NCI-H2196 (cell line): ENCODE results near the gene TMEM60.
A peak's percentile ranks its signal among the peaks of the same experiment; 100 is the strongest.

ENCODE experiments used
- DNase-seq: peaks from one replicate; lab custom pipeline; 2025; ENCODE audit not compliant: unreplicated experiment; lab: John Stamatoyannopoulos, UW

Gene TMEM60

DNA sequence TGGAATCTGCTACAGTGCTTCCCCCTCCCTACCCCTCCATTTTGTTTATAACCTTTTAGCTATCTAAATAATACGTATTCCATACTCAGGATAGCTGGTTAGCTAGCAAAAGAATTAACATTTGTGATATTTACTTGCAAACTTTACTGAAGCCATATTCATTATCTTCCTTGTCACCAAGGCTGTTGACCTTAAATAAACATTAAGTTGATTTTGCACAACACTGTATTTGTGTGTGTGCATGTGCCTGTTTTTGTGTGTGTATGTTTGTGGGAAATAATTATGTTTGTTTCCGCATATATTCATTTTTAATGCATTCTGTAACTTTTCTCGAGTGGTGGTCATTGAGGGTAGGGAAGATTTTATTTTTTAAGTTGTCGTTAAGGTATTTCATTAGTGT, 15.9 kb downstream of the TMEM60 start:
- DNase-seq, result no peak

DNA sequence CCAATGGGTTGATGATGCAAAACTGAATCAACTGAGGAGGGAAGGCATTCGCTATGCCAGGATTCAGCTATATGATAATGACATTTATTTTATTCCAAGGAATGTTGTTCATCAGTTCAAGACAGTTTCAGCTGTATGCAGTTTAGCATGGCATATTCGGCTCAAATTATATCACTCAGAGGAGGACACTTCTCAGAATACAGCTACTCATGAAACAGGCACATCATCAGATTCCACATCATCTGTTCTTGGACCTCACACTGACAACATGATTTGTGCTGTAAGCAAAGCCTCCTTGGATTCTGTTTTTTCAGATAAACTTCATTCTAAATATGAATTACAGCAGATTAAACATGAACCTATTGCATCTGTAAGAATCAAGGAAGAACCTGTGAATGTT, 19.7 kb downstream of the TMEM60 start:
- no peak for DNase-seq

DNA sequence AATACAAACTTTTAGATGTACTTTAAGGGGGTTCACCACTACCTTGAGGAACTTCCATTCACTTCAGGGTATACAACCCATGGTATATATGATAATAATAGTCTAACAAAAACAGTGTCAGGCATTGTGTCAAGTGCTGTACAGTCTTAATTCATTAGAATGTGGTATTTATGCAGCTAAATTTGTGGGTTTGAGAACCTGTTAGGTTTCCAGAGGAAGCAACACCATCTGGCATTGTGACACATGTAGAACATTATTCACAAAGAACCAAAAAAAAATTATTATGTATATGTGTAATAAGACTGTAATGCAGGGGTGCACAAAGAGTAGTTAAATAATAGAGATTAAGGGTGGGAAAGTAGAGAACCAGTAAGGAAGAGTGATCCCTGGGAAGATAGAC, 26.3 kb downstream of the TMEM60 start:
- DNase-seq, result no peak

DNA sequence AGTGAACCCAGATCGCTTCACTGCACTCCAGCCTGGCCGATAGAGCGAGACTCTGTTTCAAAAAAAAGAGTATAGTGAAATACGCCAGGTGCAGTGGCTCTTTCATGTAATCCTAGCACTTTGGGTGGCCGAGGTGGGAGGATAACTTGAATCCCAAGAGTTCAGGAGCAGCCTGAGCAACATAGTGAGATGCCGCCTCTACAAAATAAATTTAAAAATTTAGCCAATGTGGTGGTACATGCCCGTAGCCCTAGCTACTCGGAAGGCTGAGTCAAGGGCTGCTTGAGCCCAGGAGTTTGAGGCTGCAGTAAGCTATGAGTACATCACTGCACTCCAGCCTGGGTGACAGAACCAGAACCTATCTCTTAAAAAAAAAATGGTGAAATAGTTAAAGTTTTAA, 27.9 kb downstream of the TMEM60 start:
- no peak for DNase-seq

DNA sequence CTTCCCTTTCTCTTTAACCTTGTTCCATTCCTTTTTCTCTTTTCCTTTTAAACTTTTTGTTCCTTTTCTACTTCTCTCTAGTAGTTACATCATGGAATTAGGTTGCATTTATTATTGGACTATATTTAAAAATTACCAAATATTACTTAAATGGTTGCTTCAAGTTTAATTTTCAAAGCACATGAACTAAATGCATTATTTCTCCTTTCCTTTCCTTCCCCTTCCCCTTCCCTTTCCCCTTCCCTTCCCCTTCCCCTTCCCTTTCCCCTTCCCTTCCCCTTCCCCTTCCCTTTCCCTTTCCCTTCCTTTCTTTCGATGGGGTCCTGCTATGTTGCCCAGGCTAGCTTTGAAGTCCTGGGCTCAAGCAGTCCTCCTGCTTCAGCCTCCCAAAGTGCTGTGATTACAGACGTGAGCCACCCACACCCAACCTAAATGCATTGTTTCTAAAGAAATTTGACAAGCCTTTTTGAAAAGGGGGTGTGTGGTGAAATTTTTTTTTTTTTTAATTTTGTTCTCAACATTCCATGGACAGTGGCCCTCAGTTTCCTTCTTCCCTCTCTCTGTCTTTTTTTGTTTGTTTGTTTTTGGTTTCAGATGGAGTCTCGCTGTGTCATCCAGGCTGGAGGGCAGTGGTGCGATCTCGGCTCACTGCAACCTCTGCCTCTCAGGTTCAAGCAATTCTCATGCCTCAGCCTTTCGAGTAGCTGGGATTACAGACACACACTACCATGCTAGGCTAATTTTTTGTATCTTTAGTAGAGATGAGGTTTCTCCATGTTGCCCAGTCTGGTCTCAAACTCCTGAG, 31.2 kb downstream of the TMEM60 start:
- no peak for DNase-seq

DNA sequence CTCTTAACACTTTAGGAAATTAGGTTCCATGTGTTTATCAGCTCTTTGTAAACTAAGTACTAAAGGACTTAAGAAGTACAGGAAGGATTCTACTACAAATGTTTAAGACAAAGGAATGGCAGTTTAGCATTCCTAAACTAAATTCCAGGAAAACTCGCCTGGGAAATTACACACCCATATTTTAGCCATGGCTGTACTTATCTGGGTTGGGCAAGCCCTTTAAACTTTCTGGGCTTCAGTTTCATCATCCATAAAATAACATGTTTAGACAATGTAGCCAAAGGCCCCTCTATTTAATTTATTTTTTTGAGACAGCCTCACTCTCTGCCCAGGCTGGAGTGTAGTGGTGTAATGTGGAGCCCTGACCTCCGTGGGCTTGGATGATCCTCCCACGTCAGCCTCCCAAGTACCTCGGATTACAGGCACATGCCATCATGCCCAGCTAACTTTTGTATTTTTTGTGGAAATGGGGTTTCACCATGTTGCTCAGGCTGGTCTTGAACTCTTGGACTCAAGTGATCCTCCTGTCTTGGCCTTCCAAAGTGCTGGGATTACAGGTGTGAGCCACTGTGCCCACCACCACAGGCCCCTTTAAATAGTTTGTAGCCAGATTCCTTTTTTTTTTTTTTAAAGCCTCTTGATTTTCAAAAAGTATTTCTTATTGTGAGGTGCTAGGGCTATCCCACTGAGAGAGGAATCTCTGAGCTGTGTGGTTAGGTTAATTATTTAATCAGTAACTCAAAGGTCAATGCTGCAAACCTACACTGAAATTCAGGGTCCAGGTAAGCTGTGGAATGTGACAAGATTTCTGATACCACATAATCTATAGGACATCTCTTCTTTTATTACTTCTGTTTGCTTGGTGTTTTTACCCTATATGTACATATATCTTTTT, 32.1 kb downstream of the TMEM60 start:
- no peak for DNase-seq

DNA sequence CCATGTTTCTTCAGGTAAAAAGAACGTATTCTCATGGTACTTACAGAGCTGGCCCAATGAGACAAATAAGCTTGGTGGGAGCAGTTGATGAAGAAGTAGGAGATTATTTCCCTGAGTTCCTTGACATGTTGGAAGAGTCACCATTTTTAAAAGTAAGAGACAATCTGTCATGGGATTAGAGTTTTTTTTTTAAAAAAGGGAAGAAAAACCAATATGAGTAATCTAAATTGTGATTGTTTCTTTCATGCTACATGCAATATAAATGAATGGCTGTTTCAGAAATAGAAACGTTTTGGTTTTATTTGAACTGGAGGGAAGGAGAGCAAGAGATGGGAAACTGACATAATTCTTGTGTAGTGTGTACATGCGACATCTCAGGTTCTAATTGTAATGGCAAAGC, 32.8 kb downstream of the TMEM60 start:
- DNase-seq, result no peak

DNA sequence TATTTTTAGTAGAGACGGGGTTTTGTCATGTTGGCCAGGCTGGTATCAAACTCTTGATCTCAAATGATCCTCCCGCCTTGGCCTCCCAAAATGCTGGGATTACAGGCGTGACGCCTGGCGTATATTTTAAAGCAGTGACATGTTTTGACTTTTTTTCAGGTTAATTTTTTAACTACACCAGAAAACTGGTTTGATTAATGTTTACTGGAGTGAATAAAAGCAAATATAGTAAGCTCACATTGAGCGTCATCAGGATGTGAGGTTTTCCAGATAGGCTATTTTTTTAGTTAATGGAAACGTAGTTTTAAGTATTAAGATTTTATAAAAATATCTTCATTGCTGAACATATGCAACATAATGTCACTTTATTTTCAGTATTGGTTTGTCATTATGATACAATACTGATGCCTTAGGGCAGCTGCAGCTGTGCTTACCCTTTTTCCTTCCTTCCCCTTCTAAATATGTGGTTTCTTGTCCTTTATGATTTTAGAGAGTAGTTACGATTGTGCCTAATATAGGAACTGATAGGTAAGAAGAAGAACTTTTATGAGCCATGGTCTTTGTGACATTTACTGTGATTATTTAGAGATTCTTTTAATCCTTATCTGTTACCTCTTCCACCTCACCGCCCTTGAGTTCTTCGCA, 37.3 kb downstream of the TMEM60 start:
- no peak for DNase-seq

DNA sequence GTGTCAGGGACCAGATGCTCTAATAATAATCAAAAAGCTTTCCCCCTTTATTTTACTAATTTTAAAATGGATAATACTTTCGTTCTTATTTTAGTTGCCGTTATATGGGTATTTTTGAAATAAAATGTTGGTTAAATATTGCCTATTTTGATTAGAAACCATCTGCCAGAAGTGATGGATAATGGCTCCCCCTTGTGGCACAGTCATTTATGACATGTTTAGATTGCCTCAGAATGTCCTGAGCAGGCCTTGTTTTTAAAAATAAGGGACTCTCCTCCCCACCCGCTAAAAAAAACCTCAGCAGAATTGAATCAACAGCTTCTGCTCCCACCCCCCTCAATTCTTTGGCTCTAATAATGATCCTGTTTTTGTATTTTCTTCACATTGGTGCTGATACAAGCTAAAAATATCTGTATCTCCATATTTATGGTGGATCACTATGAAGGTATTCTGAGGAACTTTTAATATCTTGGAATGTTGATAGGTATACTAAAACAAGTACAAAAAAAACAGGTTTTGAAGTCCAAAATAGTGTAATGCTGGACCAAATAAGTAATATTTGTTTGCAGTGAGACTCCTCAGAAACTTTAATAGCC, 38.8 kb downstream of the TMEM60 start:
- DNase-seq, result peak; percentile 67

DNA sequence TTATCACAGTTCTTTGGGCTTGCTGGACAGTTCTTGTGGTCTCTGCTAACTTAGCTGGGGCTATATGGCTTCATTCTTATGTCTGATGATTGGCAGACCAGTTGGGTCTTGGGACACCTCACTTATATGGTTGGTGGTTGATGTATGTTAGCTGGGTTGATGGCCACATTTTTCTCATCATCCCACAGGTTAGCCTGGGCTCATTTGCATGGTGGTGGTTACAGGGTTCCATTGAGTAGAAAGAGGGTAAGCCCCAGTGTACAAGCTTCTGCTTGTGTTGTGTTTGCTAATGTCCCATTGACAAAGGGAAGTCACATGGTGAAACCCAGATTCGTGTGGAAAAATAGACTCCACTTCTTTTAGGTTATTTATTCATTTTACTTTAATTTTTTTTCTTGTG, 40.6 kb downstream of the TMEM60 start:
- no peak for DNase-seq

DNA sequence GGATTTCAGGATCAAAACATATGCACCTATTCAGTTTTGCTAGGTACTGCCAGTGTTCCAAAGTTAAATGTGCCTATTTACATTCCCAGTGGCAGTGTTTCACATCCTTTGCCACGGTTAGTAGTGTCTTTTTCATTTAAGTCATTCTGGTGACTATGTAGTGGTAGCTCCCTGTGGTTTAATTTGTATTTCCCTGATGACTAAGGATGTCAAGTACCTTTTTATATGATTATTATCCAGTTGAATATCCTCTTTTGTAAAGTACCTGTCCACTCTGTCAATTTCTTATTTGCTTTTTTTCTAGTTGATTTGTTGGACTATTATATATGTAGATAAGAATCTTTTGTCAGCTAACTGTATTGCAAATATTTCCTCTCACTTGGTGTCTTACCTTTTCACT, 45.1 kb downstream of the TMEM60 start:
- peak; percentile 17 for DNase-seq

DNA sequence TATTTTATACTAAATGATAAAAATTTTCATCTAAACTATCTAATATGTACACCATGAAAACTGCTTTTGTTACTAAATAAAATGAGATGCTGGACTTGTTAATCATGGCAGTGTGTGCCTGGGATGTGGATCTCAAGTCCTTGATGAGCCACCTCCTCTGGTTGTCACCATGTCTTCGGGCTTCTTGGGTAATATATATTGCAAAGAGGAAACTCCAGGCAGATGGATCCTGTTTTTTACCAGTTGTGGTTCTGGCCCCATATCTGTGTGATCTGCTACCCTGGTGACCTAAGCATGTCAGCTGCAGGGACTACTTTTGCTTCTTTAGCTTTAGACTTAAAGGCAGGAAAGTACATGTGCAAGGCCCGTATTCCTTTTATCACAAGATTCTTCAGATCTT, 46.2 kb downstream of the TMEM60 start:
- no peak for DNase-seq

DNA sequence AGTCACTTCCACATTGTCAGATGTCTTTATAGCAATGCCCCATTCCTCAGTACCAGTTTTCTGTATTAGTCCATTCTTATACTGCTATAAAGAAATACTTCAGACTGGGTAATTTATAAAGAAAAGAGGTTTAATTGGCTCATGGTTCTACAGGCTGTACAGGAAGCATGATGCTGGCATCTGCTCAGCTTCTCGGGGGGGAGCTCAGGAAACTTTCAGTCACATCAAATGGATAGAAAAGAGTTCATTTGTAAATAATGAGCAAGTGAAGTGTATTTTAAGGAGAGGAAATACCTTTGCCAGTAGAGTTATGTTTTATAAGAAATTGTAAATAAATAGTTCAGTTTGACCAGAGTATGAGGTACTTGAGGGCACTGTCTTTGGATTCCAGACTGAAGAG, 50.5 kb downstream of the TMEM60 start:
- no peak for DNase-seq

DNA sequence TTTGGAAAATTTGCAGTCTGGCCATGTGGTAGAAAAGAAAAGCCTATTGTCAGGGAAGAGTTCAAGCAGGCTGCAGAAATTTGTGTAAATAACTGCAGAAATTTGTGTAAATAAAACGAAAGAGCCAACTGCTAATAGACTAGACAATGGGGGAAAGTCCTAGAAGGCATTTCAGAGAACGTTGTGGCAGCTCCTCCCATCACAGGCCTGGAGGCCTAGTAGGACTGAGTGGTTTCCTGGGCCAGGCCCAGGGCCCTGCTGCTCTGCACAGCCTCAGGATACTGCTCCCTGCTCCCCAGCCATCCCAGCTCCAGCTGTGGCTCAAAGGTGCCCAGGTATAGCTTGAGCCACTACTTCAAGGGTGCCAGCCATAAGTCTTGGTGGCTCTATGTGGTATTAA, 51.1 kb downstream of the TMEM60 start:
- no peak for DNase-seq

DNA sequence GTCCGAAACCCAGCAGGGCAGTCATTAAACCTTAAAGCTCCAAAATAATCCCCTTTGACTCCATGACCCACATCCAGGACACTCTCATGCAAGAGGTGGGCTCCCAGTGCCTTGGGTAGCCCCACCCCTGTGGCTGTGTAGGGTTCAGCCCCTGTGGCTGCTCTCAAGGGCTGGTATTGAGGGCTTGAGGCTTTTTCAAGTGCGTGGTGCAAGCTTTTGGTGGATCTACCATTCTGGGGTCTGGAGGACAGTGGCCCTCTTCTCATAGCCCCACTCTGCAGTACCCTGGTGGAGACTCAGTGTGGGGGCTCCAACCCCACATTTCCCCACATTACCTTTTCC, 51.4 kb downstream of the TMEM60 start:
- no peak for DNase-seq

DNA sequence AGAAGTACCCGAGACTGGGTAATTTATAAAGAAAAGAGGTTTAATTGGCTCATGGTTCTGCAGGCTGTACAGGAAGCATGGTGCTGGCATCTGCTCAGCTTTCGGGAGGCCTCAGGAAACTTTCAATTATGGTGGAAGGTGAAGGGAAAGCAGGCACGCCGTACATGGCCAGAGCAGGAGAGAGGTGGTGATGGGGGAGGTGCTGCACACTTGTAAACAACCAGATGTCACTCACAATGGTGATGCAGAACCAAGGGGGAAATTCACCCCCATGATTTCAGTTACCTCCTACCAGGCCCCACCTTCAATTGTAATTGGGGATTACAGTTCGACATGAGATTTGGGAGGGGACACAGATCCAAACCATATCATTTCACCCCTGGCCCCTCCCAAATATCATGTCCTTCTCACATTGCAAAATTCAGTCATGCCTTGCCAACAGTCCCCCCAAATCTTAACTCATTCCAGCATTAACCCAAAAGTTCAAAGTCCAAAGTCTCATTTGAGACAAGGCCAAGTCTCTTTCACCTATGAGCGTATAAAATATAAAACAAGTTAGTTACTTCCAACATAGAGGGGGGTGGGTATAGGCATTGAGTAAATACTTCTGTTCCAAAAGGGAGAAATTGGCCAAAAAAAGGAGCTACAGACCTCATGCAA, 51.9 kb downstream of the TMEM60 start:
- no peak for DNase-seq

DNA sequence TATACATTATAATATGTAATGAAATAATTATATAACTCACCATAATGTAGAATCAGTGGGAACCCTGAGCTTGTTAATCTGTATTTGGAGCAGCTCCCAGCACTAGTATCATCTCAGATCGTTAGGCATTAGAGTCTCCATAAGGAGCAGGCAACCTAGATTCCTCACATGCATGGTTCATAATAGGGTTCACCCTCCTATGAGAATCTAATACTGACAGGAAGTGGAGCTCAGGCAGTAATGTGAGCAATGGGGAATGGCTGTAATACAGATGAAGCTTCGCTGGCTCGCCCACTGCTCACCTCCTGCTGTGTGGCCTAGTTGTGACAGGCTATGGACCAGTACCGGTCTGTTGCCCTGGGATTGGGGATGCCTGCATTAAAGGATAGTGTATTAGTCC, 52.5 kb downstream of the TMEM60 start:
- no peak for DNase-seq
